Measurements from ENCODE around the gene PKIG.
"Not testable (repeated sequence)": the region's sequence is repeated elsewhere in the genome, so short reads cannot be mapped to it uniquely, and the experiment has no call there.

The PKIG gene

GRCh38 chr20:44582311-44583025 is at the start of gene PKIG:
PKIG (plus strand) TSS chr20:44582579; CDS start chr20:44614557, 31,978 bp downstream.
- no peak for DNase-seq (ENCODE audit: low read depth in 2 of 2)

- DNase-seq (ENCODE audit: low read depth in 2 of 2) = no peak
These were observed 49.4 kb upstream of the PKIG start for GRCh38 chr20:44532981-44533331.

GRCh38 chr20:44533928-44534327 is 48.5 kb upstream of the PKIG start:
- no peak for DNase-seq (ENCODE audit: low read depth in 2 of 2)

- DNase-seq (ENCODE audit: low read depth in 2 of 2) = no peak
These were observed 46.2 kb upstream of the PKIG start for GRCh38 chr20:44536175-44536574.

GRCh38 chr20:44537993-44538392 is 44.4 kb upstream of the PKIG start:
- DNase-seq (ENCODE audit: low read depth in 2 of 2) = no peak

GRCh38 chr20:44540834-44541233 is 41.5 kb upstream of the PKIG start:
- DNase-seq (ENCODE audit: low read depth in 2 of 2) = no peak

- DNase-seq (ENCODE audit: low read depth in 2 of 2) = no peak
These were observed 40.4 kb upstream of the PKIG start for GRCh38 chr20:44541992-44542391.

GRCh38 chr20:44542890-44543289 is 39.5 kb upstream of the PKIG start:
- no peak for DNase-seq (ENCODE audit: low read depth in 2 of 2)

GRCh38 chr20:44543358-44543757 is 39.0 kb upstream of the PKIG start:
- DNase-seq (ENCODE audit: low read depth in 2 of 2) = no peak

- no peak for DNase-seq (ENCODE audit: low read depth in 2 of 2)
These were observed 38.1 kb upstream of the PKIG start for GRCh38 chr20:44544263-44544662.

- DNase-seq (ENCODE audit: low read depth in 2 of 2) = no peak
These were observed 35.0 kb upstream of the PKIG start for GRCh38 chr20:44547419-44547818.

GRCh38 chr20:44549123-44549522 is 33.3 kb upstream of the PKIG start:
- DNase-seq (ENCODE audit: low read depth in 2 of 2) = no peak

GRCh38 chr20:44552050-44552449 is 30.3 kb upstream of the PKIG start:
- DNase-seq (ENCODE audit: low read depth in 2 of 2) = no peak

- DNase-seq (ENCODE audit: low read depth in 2 of 2) = no peak
These were observed 29.8 kb upstream of the PKIG start for GRCh38 chr20:44552568-44552949.

- DNase-seq (ENCODE audit: low read depth in 2 of 2) = no peak
These were observed 29.1 kb upstream of the PKIG start for GRCh38 chr20:44552950-44553908.

- no peak for DNase-seq (ENCODE audit: low read depth in 2 of 2)
These were observed 23.1 kb upstream of the PKIG start for GRCh38 chr20:44559302-44559701.

- no peak for DNase-seq (ENCODE audit: low read depth in 2 of 2)
These were observed 22.1 kb upstream of the PKIG start for GRCh38 chr20:44560229-44560628.

- DNase-seq (ENCODE audit: low read depth in 2 of 2) = not testable (repeated sequence)
These were observed 21.6 kb upstream of the PKIG start for GRCh38 chr20:44560818-44561217.

- no peak for DNase-seq (ENCODE audit: low read depth in 2 of 2)
These were observed 20.5 kb upstream of the PKIG start for GRCh38 chr20:44561876-44562275.

- no peak for DNase-seq (ENCODE audit: low read depth in 2 of 2)
These were observed 16.4 kb upstream of the PKIG start for GRCh38 chr20:44566018-44566417.

- no peak for DNase-seq (ENCODE audit: low read depth in 2 of 2)
These were observed 15.6 kb upstream of the PKIG start for GRCh38 chr20:44566811-44567210.

- DNase-seq (ENCODE audit: low read depth in 2 of 2) = no peak
These were observed 12.0 kb upstream of the PKIG start for GRCh38 chr20:44570367-44570766.

- DNase-seq (ENCODE audit: low read depth in 2 of 2) = no peak
These were observed 10.9 kb upstream of the PKIG start for GRCh38 chr20:44571362-44571988.
